NOMO-1 treated with DMSO at 0.1 percent for 48 hours (cell line): Measurements from ENCODE around the gene IGSF23.
"Not testable (repeated sequence)": the region's sequence is repeated elsewhere in the genome, so short reads cannot be mapped to it uniquely, and the experiment has no call there.

Experiments used
- DNase-seq: peaks from one replicate; lab custom pipeline; 2025; ENCODE audit not compliant: unreplicated experiment; lab: John Stamatoyannopoulos, UW

The IGSF23 gene

GRCh38 chr19:44663996-44664395 is 50.6 kb downstream of the IGSF23 start:
- no peak for DNase-seq

- DNase-seq: no peak
Observed at GRCh38 chr19:44664976-44665375, 51.6 kb downstream of the IGSF23 start.

- DNase-seq: peak; percentile 10
Observed at GRCh38 chr19:44666852-44667556, 53.6 kb downstream of the IGSF23 start.

GRCh38 chr19:44668985-44669764 is 55.8 kb downstream of the IGSF23 start:
- DNase-seq: no peak

- DNase-seq: not testable (repeated sequence)
Observed at GRCh38 chr19:44670027-44670426, 56.7 kb downstream of the IGSF23 start.

GRCh38 chr19:44671400-44671799 is 58.0 kb downstream of the IGSF23 start, which contains the start of gene CEACAM19:
Gene CEACAM19, plus strand, starts transcription at chr19:44671482. Its CDS starts 450 bp downstream, at chr19:44671932.
- DNase-seq: no peak

GRCh38 chr19:44672226-44672625 is 58.9 kb downstream of the IGSF23 start:
- no peak for DNase-seq

- no peak for DNase-seq
Observed at GRCh38 chr19:44673510-44673909, 60.1 kb downstream of the IGSF23 start.

GRCh38 chr19:44675521-44675920 is 62.2 kb downstream of the IGSF23 start:
- DNase-seq: no peak

- no peak for DNase-seq
Observed at GRCh38 chr19:44677019-44677811, 63.9 kb downstream of the IGSF23 start.

- DNase-seq: no peak
Observed at GRCh38 chr19:44680536-44680935, 67.2 kb downstream of the IGSF23 start.

- no peak for DNase-seq
Observed at GRCh38 chr19:44681992-44682790, 68.8 kb downstream of the IGSF23 start.

GRCh38 chr19:44682807-44683206 is 69.4 kb downstream of the IGSF23 start:
- DNase-seq: no peak

- no peak for DNase-seq
Observed at GRCh38 chr19:44683434-44684210, 70.3 kb downstream of the IGSF23 start.

- not testable (repeated sequence) for DNase-seq
Observed at GRCh38 chr19:44684396-44684795, 71.0 kb downstream of the IGSF23 start.

GRCh38 chr19:44684892-44685863 is 71.8 kb downstream of the IGSF23 start:
- no peak for DNase-seq

- peak; percentile 45 for DNase-seq
Observed at GRCh38 chr19:44685877-44686276, 72.5 kb downstream of the IGSF23 start.
